ENCODE results near the gene SULF2.

DNA sequence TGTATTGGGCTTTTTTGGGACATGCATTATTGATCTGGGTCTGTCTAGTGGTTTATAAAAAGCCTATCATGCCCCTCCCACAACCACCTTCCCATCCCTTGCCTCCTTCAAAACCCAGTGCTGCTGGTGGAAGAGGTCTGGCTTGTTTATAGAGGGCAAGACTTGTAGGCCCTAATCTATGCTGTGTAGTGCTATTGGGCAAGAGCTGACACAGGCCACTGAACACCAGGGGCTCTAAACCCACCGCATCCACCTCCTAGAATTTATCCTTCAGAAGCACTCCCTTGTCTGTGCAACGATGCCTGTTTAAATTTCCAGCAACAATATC, 30.9 kb downstream of the SULF2 start:
- TF ChIP-seq SETDB1 (IDR thresholded peaks at IDR 0.05; ENCODE audit: low read length): no peak
- no peak for TF ChIP-seq ZNF274 (IDR thresholded peaks at IDR 0.05; ENCODE audit: borderline replicate concordance, low read depth, low read length)
- TF ChIP-seq, protein P1, sequence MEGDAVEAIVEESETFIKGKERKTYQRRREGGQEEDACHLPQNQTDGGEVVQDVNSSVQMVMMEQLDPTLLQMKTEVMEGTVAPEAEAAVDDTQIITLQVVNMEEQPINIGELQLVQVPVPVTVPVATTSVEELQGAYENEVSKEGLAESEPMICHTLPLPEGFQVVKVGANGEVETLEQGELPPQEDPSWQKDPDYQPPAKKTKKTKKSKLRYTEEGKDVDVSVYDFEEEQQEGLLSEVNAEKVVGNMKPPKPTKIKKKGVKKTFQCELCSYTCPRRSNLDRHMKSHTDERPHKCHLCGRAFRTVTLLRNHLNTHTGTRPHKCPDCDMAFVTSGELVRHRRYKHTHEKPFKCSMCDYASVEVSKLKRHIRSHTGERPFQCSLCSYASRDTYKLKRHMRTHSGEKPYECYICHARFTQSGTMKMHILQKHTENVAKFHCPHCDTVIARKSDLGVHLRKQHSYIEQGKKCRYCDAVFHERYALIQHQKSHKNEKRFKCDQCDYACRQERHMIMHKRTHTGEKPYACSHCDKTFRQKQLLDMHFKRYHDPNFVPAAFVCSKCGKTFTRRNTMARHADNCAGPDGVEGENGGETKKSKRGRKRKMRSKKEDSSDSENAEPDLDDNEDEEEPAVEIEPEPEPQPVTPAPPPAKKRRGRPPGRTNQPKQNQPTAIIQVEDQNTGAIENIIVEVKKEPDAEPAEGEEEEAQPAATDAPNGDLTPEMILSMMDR (IDR thresholded peaks at IDR 0.05 in 2 of 3, conservative IDR thresholded peaks at IDR 0.05 in 1 of 3; ENCODE audit: insufficient read depth in 2 of 3, low read depth in 1 of 3, low read length in 3 of 3): no peak
- no peak for TF ChIP-seq POLR2A (conservative IDR thresholded peaks at IDR 0.05)
- TF ChIP-seq TFAM (CRISPR knock-in tag; conservative IDR thresholded peaks at IDR 0.05): no peak
- TF ChIP-seq, protein P2, sequence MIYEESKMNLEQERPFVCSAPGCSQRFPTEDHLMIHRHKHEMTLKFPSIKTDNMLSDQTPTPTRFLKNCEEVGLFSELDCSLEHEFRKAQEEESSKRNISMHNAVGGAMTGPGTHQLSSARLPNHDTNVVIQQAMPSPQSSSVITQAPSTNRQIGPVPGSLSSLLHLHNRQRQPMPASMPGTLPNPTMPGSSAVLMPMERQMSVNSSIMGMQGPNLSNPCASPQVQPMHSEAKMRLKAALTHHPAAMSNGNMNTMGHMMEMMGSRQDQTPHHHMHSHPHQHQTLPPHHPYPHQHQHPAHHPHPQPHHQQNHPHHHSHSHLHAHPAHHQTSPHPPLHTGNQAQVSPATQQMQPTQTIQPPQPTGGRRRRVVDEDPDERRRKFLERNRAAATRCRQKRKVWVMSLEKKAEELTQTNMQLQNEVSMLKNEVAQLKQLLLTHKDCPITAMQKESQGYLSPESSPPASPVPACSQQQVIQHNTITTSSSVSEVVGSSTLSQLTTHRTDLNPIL (CRISPR knock-in tag; IDR thresholded peaks at IDR 0.05): no peak
- TF ChIP-seq, protein P3, sequence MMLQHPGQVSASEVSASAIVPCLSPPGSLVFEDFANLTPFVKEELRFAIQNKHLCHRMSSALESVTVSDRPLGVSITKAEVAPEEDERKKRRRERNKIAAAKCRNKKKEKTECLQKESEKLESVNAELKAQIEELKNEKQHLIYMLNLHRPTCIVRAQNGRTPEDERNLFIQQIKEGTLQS (IDR thresholded peaks at IDR 0.05): no peak
- TF ChIP-seq, protein P3 (CRISPR knock-in tag; conservative IDR thresholded peaks at IDR 0.05): no peak
- TF ChIP-seq, protein P4, sequence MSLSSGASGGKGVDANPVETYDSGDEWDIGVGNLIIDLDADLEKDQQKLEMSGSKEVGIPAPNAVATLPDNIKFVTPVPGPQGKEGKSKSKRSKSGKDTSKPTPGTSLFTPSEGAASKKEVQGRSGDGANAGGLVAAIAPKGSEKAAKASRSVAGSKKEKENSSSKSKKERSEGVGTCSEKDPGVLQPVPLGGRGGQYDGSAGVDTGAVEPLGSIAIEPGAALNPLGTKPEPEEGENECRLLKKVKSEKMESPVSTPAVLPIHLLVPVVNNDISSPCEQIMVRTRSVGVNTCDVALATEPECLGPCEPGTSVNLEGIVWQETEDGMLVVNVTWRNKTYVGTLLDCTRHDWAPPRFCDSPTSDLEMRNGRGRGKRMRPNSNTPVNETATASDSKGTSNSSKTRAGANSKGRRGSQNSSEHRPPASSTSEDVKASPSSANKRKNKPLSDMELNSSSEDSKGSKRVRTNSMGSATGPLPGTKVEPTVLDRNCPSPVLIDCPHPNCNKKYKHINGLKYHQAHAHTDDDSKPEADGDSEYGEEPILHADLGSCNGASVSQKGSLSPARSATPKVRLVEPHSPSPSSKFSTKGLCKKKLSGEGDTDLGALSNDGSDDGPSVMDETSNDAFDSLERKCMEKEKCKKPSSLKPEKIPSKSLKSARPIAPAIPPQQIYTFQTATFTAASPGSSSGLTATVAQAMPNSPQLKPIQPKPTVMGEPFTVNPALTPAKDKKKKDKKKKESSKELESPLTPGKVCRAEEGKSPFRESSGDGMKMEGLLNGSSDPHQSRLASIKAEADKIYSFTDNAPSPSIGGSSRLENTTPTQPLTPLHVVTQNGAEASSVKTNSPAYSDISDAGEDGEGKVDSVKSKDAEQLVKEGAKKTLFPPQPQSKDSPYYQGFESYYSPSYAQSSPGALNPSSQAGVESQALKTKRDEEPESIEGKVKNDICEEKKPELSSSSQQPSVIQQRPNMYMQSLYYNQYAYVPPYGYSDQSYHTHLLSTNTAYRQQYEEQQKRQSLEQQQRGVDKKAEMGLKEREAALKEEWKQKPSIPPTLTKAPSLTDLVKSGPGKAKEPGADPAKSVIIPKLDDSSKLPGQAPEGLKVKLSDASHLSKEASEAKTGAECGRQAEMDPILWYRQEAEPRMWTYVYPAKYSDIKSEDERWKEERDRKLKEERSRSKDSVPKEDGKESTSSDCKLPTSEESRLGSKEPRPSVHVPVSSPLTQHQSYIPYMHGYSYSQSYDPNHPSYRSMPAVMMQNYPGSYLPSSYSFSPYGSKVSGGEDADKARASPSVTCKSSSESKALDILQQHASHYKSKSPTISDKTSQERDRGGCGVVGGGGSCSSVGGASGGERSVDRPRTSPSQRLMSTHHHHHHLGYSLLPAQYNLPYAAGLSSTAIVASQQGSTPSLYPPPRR (CRISPR knock-in tag; IDR thresholded peaks at IDR 0.05; ENCODE audit: borderline replicate concordance): no peak
- TF ChIP-seq JUND (IDR thresholded peaks at IDR 0.05; ENCODE audit: borderline replicate concordance, low read depth, low read length): no peak
- no peak for TF ChIP-seq JUND (tag; IDR thresholded peaks at IDR 0.05; ENCODE audit: borderline replicate concordance, low read depth, low read length)
- TF ChIP-seq, protein P5, sequence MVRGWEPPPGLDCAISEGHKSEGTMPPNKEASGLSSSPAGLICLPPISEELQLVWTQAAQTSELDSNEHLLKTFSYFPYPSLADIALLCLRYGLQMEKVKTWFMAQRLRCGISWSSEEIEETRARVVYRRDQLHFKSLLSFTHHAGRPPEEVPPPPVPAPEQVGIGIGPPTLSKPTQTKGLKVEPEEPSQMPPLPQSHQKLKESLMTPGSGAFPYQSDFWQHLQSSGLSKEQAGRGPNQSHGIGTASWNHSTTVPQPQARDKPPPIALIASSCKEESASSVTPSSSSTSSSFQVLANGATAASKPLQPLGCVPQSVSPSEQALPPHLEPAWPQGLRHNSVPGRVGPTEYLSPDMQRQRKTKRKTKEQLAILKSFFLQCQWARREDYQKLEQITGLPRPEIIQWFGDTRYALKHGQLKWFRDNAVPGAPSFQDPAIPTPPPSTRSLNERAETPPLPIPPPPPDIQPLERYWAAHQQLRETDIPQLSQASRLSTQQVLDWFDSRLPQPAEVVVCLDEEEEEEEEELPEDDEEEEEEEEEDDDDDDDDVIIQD (CRISPR knock-in tag; IDR thresholded peaks at IDR 0.05): no peak
- TF ChIP-seq, protein P6, sequence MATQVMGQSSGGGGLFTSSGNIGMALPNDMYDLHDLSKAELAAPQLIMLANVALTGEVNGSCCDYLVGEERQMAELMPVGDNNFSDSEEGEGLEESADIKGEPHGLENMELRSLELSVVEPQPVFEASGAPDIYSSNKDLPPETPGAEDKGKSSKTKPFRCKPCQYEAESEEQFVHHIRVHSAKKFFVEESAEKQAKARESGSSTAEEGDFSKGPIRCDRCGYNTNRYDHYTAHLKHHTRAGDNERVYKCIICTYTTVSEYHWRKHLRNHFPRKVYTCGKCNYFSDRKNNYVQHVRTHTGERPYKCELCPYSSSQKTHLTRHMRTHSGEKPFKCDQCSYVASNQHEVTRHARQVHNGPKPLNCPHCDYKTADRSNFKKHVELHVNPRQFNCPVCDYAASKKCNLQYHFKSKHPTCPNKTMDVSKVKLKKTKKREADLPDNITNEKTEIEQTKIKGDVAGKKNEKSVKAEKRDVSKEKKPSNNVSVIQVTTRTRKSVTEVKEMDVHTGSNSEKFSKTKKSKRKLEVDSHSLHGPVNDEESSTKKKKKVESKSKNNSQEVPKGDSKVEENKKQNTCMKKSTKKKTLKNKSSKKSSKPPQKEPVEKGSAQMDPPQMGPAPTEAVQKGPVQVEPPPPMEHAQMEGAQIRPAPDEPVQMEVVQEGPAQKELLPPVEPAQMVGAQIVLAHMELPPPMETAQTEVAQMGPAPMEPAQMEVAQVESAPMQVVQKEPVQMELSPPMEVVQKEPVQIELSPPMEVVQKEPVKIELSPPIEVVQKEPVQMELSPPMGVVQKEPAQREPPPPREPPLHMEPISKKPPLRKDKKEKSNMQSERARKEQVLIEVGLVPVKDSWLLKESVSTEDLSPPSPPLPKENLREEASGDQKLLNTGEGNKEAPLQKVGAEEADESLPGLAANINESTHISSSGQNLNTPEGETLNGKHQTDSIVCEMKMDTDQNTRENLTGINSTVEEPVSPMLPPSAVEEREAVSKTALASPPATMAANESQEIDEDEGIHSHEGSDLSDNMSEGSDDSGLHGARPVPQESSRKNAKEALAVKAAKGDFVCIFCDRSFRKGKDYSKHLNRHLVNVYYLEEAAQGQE (IDR thresholded peaks at IDR 0.05; ENCODE audit: borderline replicate concordance): no peak
- TF ChIP-seq, protein P6 (CRISPR knock-in tag; IDR thresholded peaks at IDR 0.05; ENCODE audit: low read depth): no peak
- TF ChIP-seq GATA2 (CRISPR knock-in tag; IDR thresholded peaks at IDR 0.05): no peak
- TF ChIP-seq NR3C1 (CRISPR knock-in tag; IDR thresholded peaks at IDR 0.05): no peak
